ENCODE measurements around the gene PIP4K2C. TPM values are rescaled to one million over a fixed set of nuclear protein-coding genes. Genes with fewer than 3 reads are reported as not detected.
A peak's percentile ranks its signal among the peaks of the same experiment; 100 is the strongest.

Gene PIP4K2C
- total and polyA plus RNA-seq, 4 donors = 14.5 to 28.4 (median 26.1) TPM

DNA sequence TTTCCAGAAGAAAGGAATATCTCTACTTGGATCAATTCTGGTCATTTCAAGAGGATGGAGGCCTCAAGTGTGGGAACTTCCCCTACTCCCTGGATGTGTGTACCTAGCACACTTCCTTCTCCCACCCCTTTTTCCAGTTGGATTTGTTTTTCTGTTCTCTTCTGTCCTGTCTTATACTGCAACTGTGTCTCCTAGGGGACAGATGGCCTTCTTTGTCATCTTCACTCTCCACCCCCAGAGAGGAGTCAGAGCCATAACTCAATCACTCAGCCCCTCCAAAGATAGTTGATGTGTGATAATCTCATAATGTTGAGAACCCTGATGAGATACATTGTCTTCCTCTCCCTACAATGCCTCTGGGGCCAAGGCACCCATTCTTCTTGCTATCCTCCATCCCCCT, 11.6 kb downstream of the PIP4K2C start:
- DNase-seq (no peak), ATAC-seq (ENCODE audit: low FRiP score) (no peak)
- H3K27ac ChIP-seq (ENCODE audit: low read depth in 1 of 2, low read length in 2 of 2) = peak overlapping the region in 1 of 2 donors; percentile 13
- H3K9me3 ChIP-seq (ENCODE audit: control insufficient read depth, low read length) = no peaks in the 10 kb centered on the region
- peaks cover 0 to 2% of the 10 kb centered on the region in 2 donors for H3K4me1 ChIP-seq (ENCODE audit: control insufficient read depth in 1 of 2, insufficient read depth in 2 of 2, low read length in 2 of 2)
- H3K4me3 ChIP-seq (ENCODE audit: low read length in 2 of 2) = no peak overlapping the region
- peaks cover 4 to 7% of the 10 kb centered on the region in 2 donors for H3K36me3 ChIP-seq (ENCODE audit: control insufficient read depth in 1 of 2, insufficient read depth in 2 of 2, low read length in 1 of 2)
- no peaks in the 10 kb centered on the region for H3K27me3 ChIP-seq (ENCODE audit: control insufficient read depth in 1 of 2, insufficient read depth in 2 of 2, low read length in 1 of 2)
- intact Hi-C loops (cut with DNase I) = no loop called here

DNA sequence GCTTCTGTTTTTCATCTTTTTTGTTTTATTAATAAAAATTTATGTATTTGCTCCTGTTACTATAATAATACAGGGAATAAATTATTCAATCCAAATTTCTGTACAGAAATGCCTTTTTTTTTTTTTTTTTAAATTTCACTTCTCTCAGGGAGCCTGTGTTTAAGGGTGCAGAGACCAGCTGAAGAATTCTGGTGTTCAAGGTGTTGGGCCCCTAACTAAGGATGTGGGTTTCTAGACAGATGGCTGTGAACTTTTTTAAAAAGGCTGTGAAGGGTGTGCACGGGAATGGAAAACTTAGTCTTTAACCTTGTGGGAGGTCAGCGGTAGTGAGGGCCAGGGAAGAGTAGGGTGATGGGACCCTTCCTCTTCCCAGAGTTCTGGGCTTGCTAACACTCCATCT, 12.3 kb downstream of the PIP4K2C start:
- Histone ChIP-seq H3K4me1 (ENCODE audit: control insufficient read depth in 1 of 2, insufficient read depth in 2 of 2, low read length in 2 of 2) (peaks cover 0 to 2% of the 10 kb centered on the region in 2 donors), H3K27ac (ENCODE audit: low read depth in 1 of 2, low read length in 2 of 2) (peak overlapping the region in 1 of 2 donors; percentile 95), H3K27me3 (ENCODE audit: control insufficient read depth in 1 of 2, insufficient read depth in 2 of 2, low read length in 1 of 2) (no peaks in the 10 kb centered on the region), H3K36me3 (ENCODE audit: control insufficient read depth in 1 of 2, insufficient read depth in 2 of 2, low read length in 1 of 2) (peaks cover 4 to 7% of the 10 kb centered on the region in 2 donors), H3K4me3 (ENCODE audit: low read length in 2 of 2) (no peak overlapping the region), H3K9me3 (ENCODE audit: control insufficient read depth, low read length) (no peaks in the 10 kb centered on the region)
- 22 to 26% methylated on average over 2 of the region's 2 CpGs for WGBS, 2 donors
- no peak for DNase-seq
- intact Hi-C loops (cut with DNase I) = no loop called here
- no peak for ATAC-seq (ENCODE audit: low FRiP score)

DNA sequence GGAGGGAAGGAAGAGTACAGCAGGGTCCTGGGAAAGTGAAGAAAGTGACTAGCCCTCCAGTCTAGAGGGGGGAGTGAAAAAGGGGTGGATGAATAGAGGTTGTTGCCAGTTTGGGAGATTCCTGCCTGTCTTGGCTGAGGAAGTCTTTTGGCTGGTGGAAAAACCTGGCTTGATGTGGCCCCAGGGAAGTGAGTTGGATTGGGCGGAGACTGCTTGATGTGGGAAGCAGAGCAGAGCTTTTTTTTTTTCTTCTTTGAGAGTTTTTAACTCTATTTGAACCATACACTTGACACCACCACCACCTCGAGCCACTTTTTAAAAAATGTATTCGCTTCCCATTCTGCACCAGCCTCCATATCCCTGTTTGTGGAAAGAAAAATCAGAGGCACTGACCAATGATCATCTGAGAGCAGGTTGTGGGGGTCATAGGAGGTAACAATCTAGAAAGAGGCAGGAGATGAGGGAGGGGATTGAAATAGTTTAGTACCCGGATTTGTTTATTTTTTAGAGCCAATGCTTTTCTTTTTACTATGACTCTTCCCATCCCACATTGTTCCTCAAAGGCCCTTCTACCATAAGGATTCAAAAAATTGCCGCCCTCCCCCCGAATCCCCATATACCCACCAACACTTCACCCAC, 12.9 kb downstream of the PIP4K2C start:
- Histone ChIP-seq H3K4me3 (ENCODE audit: low read length in 2 of 2) (peak overlapping the region; percentile 67 to 96), H3K36me3 (ENCODE audit: control insufficient read depth in 1 of 2, insufficient read depth in 2 of 2, low read length in 1 of 2) (peaks cover 4 to 5% of the 10 kb centered on the region in 2 donors), H3K27me3 (ENCODE audit: control insufficient read depth in 1 of 2, insufficient read depth in 2 of 2, low read length in 1 of 2) (no peaks in the 10 kb centered on the region), H3K27ac (ENCODE audit: low read depth in 1 of 2, low read length in 2 of 2) (peak overlapping the region; percentile 94 to 95), H3K4me1 (ENCODE audit: control insufficient read depth in 1 of 2, insufficient read depth in 2 of 2, low read length in 2 of 2) (peaks cover 0 to 2% of the 10 kb centered on the region in 2 donors), H3K9me3 (ENCODE audit: control insufficient read depth, low read length) (no peaks in the 10 kb centered on the region)
- DNase-seq (peak in 1 of 2 donors; percentile 81), ATAC-seq (ENCODE audit: low FRiP score) (peak; percentile 75)
- intact Hi-C loops (cut with DNase I) = no loop called here
- WGBS, 2 donors = 5 to 6% methylated on average over 6 of the region's 6 CpGs

DNA sequence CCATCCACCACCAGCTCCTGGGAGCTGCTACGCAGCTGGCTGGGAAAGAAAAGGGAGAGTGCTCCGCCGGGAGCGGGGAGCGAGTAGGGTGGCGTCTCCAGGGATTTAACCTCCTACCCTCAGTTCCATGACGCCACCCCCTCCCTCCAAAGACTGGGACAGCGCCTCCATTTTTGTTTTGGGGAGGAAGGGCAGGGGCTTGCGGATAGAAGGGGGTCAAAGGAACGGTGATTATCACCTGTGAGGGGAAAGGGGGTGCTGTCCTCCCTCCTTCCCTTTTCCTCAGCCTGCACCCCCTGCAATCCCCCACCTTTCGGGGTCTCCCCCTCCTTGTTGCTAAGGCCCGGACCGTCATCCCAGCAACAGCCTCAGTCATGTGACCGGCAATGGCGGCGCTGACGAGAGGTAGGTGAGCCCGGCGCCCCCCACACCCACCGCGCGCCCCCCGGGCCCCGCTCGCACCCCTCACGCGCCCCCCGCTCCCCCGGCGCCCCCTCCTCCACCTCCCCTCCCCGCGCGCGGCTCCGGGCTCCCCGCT, 13.5 kb downstream of the PIP4K2C start, which contains the start of gene DTX3:
TSS of gene DTX3 (plus strand) at position 371 of the 538 bp plus-strand sequence. CDS start 1,694 bp downstream, outside the sequence.
- H3K4me1 ChIP-seq (ENCODE audit: control insufficient read depth in 1 of 2, insufficient read depth in 2 of 2, low read length in 2 of 2) = peaks cover 0 to 2% of the 10 kb centered on the region in 2 donors
- intact Hi-C loops (cut with DNase I) = no loop called here
- no peaks in the 10 kb centered on the region for H3K9me3 ChIP-seq (ENCODE audit: control insufficient read depth, low read length)
- H3K27ac ChIP-seq (ENCODE audit: low read depth in 1 of 2, low read length in 2 of 2) = peak within 1 kb of the TSS; percentile 94 to 97
- H3K4me3 ChIP-seq (ENCODE audit: low read length in 2 of 2) = peak within 1 kb of the TSS; percentile 67 to 96
- peaks cover 4 to 5% of the 10 kb centered on the region in 2 donors for H3K36me3 ChIP-seq (ENCODE audit: control insufficient read depth in 1 of 2, insufficient read depth in 2 of 2, low read length in 1 of 2)
- H3K27me3 ChIP-seq (ENCODE audit: control insufficient read depth in 1 of 2, insufficient read depth in 2 of 2, low read length in 1 of 2) = no peaks in the 10 kb centered on the region
- 0 to 1% methylated on average over 18 to 36 of the region's 36 CpGs for WGBS, 2 donors
- DNase-seq (peak in 1 of 2 donors; percentile 65), ATAC-seq (ENCODE audit: low FRiP score) (peak; percentile 63)

DNA sequence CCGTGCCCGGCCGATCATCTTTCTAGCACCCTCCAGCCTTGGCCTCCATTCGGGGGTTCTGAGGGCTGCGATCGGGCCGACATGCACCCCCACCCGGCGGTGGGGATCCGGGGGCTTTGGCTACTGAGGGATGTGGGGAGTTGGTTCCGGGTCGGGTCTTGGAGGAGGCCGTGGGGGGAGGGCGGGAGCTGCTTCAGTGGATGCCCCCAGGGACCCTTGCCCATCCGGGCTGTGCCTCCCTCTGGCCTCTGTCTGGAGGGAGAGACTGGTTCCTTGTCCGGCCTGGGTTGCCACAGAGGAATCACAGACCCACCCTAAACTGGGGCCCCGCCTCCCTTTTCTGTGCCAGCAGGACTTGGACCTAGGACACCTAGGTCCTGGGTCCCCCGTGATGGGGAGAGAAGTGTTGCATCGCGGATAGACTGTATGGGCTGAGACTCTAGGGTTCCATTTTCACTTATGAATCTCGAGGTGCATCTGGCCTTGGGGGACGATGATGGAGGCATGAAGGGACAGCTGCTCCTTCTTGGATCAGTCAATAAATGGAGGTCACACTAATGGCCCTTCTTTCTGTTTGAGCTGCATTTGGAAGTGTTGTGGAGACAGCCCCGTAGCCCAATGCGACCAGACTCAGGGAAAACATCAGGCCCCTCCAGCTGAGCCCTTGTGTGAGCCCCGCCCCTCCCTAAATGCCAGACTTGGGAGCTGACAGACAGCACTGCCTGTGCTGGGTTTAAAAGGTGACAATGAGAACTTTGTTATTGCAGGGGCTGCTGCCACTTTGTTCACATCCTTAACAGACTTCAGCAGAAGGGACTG, 14.2 kb downstream of the PIP4K2C start:
- H3K4me1 ChIP-seq (ENCODE audit: control insufficient read depth in 1 of 2, insufficient read depth in 2 of 2, low read length in 2 of 2) = peaks cover 0 to 2% of the 10 kb centered on the region in 2 donors
- intact Hi-C loops (cut with DNase I) = no loop called here
- ATAC-seq (ENCODE audit: low FRiP score) (peak; percentile 4), DNase-seq (peak in 1 of 2 donors; percentile 69)
- peak overlapping the region; percentile 67 to 96 for H3K4me3 ChIP-seq (ENCODE audit: low read length in 2 of 2)
- H3K36me3 ChIP-seq (ENCODE audit: control insufficient read depth in 1 of 2, insufficient read depth in 2 of 2, low read length in 1 of 2) = peaks cover 0 to 5% of the 10 kb centered on the region in 2 donors
- no peaks in the 10 kb centered on the region for H3K27me3 ChIP-seq (ENCODE audit: control insufficient read depth in 1 of 2, insufficient read depth in 2 of 2, low read length in 1 of 2)
- H3K9me3 ChIP-seq (ENCODE audit: control insufficient read depth, low read length) = no peaks in the 10 kb centered on the region
- peak overlapping the region; percentile 94 to 97 for H3K27ac ChIP-seq (ENCODE audit: low read depth in 1 of 2, low read length in 2 of 2)
- 2 to 3% methylated on average over 24 to 25 of the region's 25 CpGs for WGBS, 2 donors

DNA sequence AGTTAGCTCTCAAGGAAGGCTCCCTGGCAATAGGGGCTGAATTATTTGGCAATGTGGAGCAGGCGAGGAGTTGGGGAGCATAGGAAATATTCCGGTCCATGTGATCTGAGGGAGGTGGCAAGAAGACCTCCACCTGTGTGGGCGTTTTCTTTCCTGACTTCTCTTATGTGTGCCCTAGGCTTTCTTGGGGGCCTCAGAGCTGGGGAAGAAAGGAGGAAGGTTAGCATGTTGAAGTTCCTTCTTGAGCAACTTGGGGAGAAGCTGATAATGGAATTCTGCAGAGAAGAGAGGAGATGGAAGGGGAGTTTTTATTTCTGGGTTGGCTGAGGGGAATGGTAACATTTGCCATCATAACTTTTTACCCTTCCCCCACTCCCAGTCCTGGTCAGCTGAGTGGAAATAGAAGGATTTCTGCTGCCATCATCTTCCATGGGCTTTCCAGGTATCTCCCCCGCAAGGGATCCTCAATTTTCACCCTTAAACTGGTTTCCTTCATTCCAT, 14.9 kb downstream of the PIP4K2C start:
- ATAC-seq (ENCODE audit: low FRiP score) = no peak
- H3K9me3 ChIP-seq (ENCODE audit: control insufficient read depth, low read length) = no peaks in the 10 kb centered on the region
- DNase-seq = no peak
- no peaks in the 10 kb centered on the region for H3K27me3 ChIP-seq (ENCODE audit: control insufficient read depth in 1 of 2, insufficient read depth in 2 of 2, low read length in 1 of 2)
- H3K4me1 ChIP-seq (ENCODE audit: control insufficient read depth in 1 of 2, insufficient read depth in 2 of 2, low read length in 2 of 2) = peaks cover 0 to 2% of the 10 kb centered on the region in 2 donors
- peak overlapping the region in 1 of 2 donors; percentile 96 for H3K4me3 ChIP-seq (ENCODE audit: low read length in 2 of 2)
- intact Hi-C loops (cut with DNase I) = no loop called here
- H3K36me3 ChIP-seq (ENCODE audit: control insufficient read depth in 1 of 2, insufficient read depth in 2 of 2, low read length in 1 of 2) = peaks cover 0 to 2% of the 10 kb centered on the region in 2 donors
- H3K27ac ChIP-seq (ENCODE audit: low read depth in 1 of 2, low read length in 2 of 2) = peak overlapping the region in 1 of 2 donors; percentile 97
- 40 to 48% methylated on average over 4 of the region's 4 CpGs for WGBS, 2 donors

DNA sequence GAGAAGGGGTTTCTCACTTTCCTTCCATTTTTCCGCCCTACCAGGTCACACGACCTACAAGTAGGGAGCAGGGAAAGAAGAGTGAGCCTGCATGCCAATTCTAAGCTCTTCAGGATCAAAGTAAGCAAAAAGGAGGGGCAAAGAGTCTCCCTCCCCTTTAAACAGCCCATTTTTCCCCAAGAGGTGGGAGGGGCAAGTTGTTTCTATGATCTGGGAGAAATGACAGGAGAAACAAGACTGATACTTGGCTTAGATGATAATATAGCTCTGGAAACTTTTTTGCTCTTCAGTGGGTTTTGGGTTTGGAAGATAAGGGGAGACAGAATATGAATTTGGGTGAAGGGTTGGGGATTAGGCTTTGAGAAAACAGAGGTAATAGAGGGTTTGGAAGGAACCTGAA, 15.4 kb downstream of the PIP4K2C start:
- H3K9me3 ChIP-seq (ENCODE audit: control insufficient read depth, low read length) = no peaks in the 10 kb centered on the region
- no peak for DNase-seq
- peaks cover 0 to 2% of the 10 kb centered on the region in 2 donors for H3K4me1 ChIP-seq (ENCODE audit: control insufficient read depth in 1 of 2, insufficient read depth in 2 of 2, low read length in 2 of 2)
- H3K36me3 ChIP-seq (ENCODE audit: control insufficient read depth in 1 of 2, insufficient read depth in 2 of 2, low read length in 1 of 2) = peaks cover 0 to 2% of the 10 kb centered on the region in 2 donors
- intact Hi-C loops (cut with DNase I) = no loop called here
- H3K27me3 ChIP-seq (ENCODE audit: control insufficient read depth in 1 of 2, insufficient read depth in 2 of 2, low read length in 1 of 2) = no peaks in the 10 kb centered on the region
- H3K4me3 ChIP-seq (ENCODE audit: low read length in 2 of 2) = no peak overlapping the region
- 64 to 69% methylated on average over 2 of the region's 2 CpGs for WGBS, 2 donors
- ATAC-seq (ENCODE audit: low FRiP score) = no peak
- H3K27ac ChIP-seq (ENCODE audit: low read depth in 1 of 2, low read length in 2 of 2) = no peak overlapping the region

DNA sequence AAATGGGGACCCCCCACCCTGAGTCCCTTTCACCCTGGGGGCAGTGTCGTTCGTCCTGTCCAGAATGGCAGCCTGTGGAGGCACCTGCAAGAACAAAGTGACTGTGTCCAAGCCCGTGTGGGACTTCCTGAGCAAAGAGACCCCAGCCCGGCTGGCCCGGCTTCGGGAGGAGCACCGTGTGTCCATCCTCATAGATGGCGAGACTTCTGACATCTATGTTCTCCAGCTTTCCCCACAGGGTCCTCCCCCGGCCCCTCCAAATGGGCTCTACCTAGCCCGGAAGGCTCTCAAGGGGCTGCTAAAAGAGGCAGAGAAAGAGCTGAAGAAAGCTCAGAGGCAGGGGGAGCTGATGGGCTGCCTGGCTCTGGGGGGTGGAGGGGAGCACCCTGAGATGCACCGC, 15.8 kb downstream of the PIP4K2C start:
- H3K27ac ChIP-seq (ENCODE audit: low read depth in 1 of 2, low read length in 2 of 2) = no peak overlapping the region
- DNase-seq (no peak), ATAC-seq (ENCODE audit: low FRiP score) (no peak)
- peaks cover 0 to 2% of the 10 kb centered on the region in 2 donors for H3K4me1 ChIP-seq (ENCODE audit: control insufficient read depth in 1 of 2, insufficient read depth in 2 of 2, low read length in 2 of 2)
- H3K9me3 ChIP-seq (ENCODE audit: control insufficient read depth, low read length) = no peaks in the 10 kb centered on the region
- 85 to 89% methylated on average over 11 of the region's 11 CpGs for WGBS, 2 donors
- H3K4me3 ChIP-seq (ENCODE audit: low read length in 2 of 2) = no peak overlapping the region
- peaks cover 0 to 2% of the 10 kb centered on the region in 2 donors for H3K36me3 ChIP-seq (ENCODE audit: control insufficient read depth in 1 of 2, insufficient read depth in 2 of 2, low read length in 1 of 2)
- H3K27me3 ChIP-seq (ENCODE audit: control insufficient read depth in 1 of 2, insufficient read depth in 2 of 2, low read length in 1 of 2) = no peaks in the 10 kb centered on the region
- intact Hi-C loops (cut with DNase I) = no loop called here

Measured in aorta (tissue), 5 donors.